ENCODE results near the gene SPATA17.

SPATA17 gene

DNA sequence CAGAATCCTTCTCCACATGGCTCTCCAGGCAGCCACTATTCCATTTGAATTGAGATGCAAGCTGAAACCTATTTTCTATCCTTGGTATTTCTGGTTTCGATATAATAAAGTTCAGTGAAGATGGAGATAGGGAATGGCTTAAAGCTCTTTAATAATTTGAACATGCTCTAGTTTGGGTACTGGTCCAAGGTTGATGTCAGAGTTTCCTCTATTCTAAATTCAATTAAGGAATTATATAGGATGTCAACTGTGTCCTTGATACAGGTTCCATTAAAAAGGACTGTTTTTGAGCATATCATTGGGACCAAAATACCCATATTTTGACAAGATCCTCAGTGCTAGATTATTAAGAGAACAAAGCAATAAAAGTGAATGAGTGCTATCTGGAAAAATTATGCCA lies 245.3 kb downstream of the SPATA17 start:
- POLR2A ChIA-PET = no interaction called here
- CTCF ChIA-PET = no interaction called here

DNA sequence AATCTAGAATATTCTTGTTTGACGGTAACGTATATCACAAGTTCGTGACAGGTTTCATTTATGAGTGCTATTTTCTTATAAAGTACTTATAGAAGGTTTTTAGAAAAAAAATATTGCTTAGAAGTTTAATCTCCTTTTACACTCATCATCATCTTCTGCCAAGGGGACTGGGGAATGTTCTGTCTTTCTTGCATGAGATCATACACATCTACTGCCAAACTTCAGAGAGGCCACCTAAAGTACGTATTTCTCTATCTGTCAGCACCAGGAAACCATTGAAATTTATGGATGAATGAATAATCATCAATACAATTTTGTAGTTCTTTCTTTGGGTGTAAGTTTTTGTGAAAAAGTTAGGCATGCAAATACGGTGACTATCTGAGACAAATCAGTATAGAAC lies 245.8 kb downstream of the SPATA17 start:
- CTCF ChIA-PET = no interaction called here
- TF ChIP-seq PRDM1 (tag by site-specific recombination; IDR thresholded peaks at IDR 0.05) (no peak), ZNF654 (tag by site-specific recombination; IDR thresholded peaks at IDR 0.05; ENCODE audit: low read depth) (no peak), ZFHX2 (tag by site-specific recombination; conservative IDR thresholded peaks at IDR 0.05) (no peak), ZNF366 (tag by site-specific recombination; conservative IDR thresholded peaks at IDR 0.05) (no peak), ZNF391 (tag by site-specific recombination; IDR thresholded peaks at IDR 0.05; ENCODE audit: borderline replicate concordance, low read depth) (no peak)
- TF ChIP-seq, protein P1, sequence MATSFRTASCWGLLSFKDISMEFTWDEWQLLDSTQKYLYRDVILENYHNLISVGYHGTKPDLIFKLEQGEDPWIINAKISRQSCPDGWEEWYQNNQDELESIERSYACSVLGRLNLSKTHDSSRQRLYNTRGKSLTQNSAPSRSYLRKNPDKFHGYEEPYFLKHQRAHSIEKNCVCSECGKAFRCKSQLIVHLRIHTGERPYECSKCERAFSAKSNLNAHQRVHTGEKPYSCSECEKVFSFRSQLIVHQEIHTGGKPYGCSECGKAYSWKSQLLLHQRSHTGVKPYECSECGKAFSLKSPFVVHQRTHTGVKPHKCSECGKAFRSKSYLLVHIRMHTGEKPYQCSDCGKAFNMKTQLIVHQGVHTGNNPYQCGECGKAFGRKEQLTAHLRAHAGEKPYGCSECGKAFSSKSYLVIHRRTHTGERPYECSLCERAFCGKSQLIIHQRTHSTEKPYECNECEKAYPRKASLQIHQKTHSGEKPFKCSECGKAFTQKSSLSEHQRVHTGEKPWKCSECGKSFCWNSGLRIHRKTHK (tag by site-specific recombination; IDR thresholded peaks at IDR 0.05) = no peak
- H3K36me3 ChIP-seq (ENCODE audit: control insufficient read depth in 2 of 2, insufficient read depth in 1 of 2, low read length in 2 of 2) = no peaks in the 10 kb centered on the region

More for the DNA sequence above, 245.3 kb downstream of the SPATA17 start:
- Histone ChIP-seq H3K27ac (ENCODE audit: extremely low read depth, low read depth, low read length) (no peak overlapping the region), H3K9me3 (ENCODE audit: control insufficient read depth, insufficient read depth, low read depth, low read length) (no peaks in the 10 kb centered on the region), H3K4me1 (ENCODE audit: control insufficient read depth, insufficient read depth, low read length) (no peaks in the 10 kb centered on the region), H3K4me3 (ENCODE audit: low read depth, low read length) (no peak overlapping the region), H3K36me3 (ENCODE audit: control insufficient read depth in 2 of 2, insufficient read depth in 1 of 2, low read length in 2 of 2) (no peaks in the 10 kb centered on the region)
- no peak for TF ChIP-seq ZNF747 (tag by site-specific recombination; IDR thresholded peaks at IDR 0.05)
- TF ChIP-seq ZNF302 (tag by site-specific recombination; IDR thresholded peaks at IDR 0.05; ENCODE audit: low read depth) = no peak
- no peak for TF ChIP-seq ZNF202 (tag by site-specific recombination; IDR thresholded peaks at IDR 0.05; ENCODE audit: borderline replicate concordance)
- no peak for TF ChIP-seq ZXDB (tag by site-specific recombination; IDR thresholded peaks at IDR 0.05)
- TF ChIP-seq ZNF776 (tag by site-specific recombination; IDR thresholded peaks at IDR 0.05; ENCODE audit: borderline replicate concordance) = no peak
- TF ChIP-seq GLI4 (tag by site-specific recombination; IDR thresholded peaks at IDR 0.05) = no peak
- no peak for TF ChIP-seq EGR2 (tag by site-specific recombination; IDR thresholded peaks at IDR 0.05; ENCODE audit: low read depth)
- no peak for TF ChIP-seq ZNF416 (tag by site-specific recombination; IDR thresholded peaks at IDR 0.05)
- TF ChIP-seq, protein P2, sequence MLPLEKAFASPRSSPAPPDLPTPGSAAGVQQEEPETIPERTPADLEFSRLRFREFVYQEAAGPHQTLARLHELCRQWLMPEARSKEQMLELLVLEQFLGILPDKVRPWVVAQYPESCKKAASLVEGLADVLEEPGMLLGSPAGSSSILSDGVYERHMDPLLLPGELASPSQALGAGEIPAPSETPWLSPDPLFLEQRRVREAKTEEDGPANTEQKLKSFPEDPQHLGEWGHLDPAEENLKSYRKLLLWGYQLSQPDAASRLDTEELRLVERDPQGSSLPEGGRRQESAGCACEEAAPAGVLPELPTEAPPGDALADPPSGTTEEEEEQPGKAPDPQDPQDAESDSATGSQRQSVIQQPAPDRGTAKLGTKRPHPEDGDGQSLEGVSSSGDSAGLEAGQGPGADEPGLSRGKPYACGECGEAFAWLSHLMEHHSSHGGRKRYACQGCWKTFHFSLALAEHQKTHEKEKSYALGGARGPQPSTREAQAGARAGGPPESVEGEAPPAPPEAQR (tag by site-specific recombination; IDR thresholded peaks at IDR 0.05) = no peak

DNA sequence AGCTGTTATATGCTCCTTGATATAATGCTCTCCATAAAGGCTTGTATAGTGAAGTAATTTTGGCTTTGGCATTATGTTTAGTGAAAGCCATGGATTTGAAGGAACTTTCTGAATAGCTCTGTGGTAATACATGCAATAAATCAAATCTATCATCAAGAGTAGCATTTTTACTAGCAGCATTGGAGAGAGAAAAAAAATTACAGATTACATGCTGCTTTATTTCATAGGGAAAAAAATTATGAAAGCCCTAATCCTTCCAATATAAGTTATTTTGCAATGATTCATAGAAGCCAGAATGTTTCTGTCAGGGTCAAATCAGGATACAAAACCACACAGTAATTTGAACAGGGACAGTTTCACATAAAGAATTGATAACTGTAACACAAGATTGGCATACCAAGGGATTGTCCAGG lies 250.0 kb downstream of the SPATA17 start:
- ChIA-PET POLR2A (no interaction called here), CTCF (no interaction called here)
- no peak overlapping the region for H3K27ac ChIP-seq (ENCODE audit: extremely low read depth, low read depth, low read length)
- no peak overlapping the region for H3K4me3 ChIP-seq (ENCODE audit: low read depth, low read length)
- H3K9me3 ChIP-seq (ENCODE audit: control insufficient read depth, insufficient read depth, low read depth, low read length) = no peaks in the 10 kb centered on the region
- no peaks in the 10 kb centered on the region for H3K36me3 ChIP-seq (ENCODE audit: control insufficient read depth in 2 of 2, insufficient read depth in 1 of 2, low read length in 2 of 2)
- no peaks in the 10 kb centered on the region for H3K4me1 ChIP-seq (ENCODE audit: control insufficient read depth, insufficient read depth, low read length)
- no peak for TF ChIP-seq ZNF670 (tag by site-specific recombination; IDR thresholded peaks at IDR 0.05; ENCODE audit: low read depth)
- TF ChIP-seq ZSCAN23 (tag by site-specific recombination; IDR thresholded peaks at IDR 0.05) = no peak
- TF ChIP-seq ZNF529 (tag by site-specific recombination; IDR thresholded peaks at IDR 0.05; ENCODE audit: insufficient replicate concordance) = no peak
- TF ChIP-seq, protein P3, sequence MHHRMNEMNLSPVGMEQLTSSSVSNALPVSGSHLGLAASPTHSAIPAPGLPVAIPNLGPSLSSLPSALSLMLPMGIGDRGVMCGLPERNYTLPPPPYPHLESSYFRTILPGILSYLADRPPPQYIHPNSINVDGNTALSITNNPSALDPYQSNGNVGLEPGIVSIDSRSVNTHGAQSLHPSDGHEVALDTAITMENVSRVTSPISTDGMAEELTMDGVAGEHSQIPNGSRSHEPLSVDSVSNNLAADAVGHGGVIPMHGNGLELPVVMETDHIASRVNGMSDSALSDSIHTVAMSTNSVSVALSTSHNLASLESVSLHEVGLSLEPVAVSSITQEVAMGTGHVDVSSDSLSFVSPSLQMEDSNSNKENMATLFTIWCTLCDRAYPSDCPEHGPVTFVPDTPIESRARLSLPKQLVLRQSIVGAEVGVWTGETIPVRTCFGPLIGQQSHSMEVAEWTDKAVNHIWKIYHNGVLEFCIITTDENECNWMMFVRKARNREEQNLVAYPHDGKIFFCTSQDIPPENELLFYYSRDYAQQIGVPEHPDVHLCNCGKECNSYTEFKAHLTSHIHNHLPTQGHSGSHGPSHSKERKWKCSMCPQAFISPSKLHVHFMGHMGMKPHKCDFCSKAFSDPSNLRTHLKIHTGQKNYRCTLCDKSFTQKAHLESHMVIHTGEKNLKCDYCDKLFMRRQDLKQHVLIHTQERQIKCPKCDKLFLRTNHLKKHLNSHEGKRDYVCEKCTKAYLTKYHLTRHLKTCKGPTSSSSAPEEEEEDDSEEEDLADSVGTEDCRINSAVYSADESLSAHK (tag by site-specific recombination; IDR thresholded peaks at IDR 0.05) = no peak
- no peak for TF ChIP-seq ZNF510 (tag by site-specific recombination; IDR thresholded peaks at IDR 0.05; ENCODE audit: insufficient replicate concordance)
- TF ChIP-seq, protein P4, sequence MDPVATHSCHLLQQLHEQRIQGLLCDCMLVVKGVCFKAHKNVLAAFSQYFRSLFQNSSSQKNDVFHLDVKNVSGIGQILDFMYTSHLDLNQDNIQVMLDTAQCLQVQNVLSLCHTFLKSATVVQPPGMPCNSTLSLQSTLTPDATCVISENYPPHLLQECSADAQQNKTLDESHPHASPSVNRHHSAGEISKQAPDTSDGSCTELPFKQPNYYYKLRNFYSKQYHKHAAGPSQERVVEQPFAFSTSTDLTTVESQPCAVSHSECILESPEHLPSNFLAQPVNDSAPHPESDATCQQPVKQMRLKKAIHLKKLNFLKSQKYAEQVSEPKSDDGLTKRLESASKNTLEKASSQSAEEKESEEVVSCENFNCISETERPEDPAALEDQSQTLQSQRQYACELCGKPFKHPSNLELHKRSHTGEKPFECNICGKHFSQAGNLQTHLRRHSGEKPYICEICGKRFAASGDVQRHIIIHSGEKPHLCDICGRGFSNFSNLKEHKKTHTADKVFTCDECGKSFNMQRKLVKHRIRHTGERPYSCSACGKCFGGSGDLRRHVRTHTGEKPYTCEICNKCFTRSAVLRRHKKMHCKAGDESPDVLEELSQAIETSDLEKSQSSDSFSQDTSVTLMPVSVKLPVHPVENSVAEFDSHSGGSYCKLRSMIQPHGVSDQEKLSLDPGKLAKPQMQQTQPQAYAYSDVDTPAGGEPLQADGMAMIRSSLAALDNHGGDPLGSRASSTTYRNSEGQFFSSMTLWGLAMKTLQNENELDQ (tag by site-specific recombination; IDR thresholded peaks at IDR 0.05; ENCODE audit: low read depth) = no peak
- TF ChIP-seq ZNF843 (tag by site-specific recombination; IDR thresholded peaks at IDR 0.05) = no peak
- TF ChIP-seq TRIM28 (IDR thresholded peaks at IDR 0.05; ENCODE audit: borderline replicate concordance, low read length) = no peak
- TF ChIP-seq OVOL3 (tag by site-specific recombination; IDR thresholded peaks at IDR 0.05) = no peak
- TF ChIP-seq KLF7 (tag by site-specific recombination; IDR thresholded peaks at IDR 0.05; ENCODE audit: borderline replicate concordance) = no peak

More for the DNA sequence above, 245.8 kb downstream of the SPATA17 start:
- no peaks in the 10 kb centered on the region for H3K9me3 ChIP-seq (ENCODE audit: control insufficient read depth, insufficient read depth, low read depth, low read length)
- H3K4me1 ChIP-seq (ENCODE audit: control insufficient read depth, insufficient read depth, low read length) = no peaks in the 10 kb centered on the region
- no peak overlapping the region for H3K27ac ChIP-seq (ENCODE audit: extremely low read depth, low read depth, low read length)
- no peak overlapping the region for H3K4me3 ChIP-seq (ENCODE audit: low read depth, low read length)
- POLR2A ChIA-PET = no interaction called here

Data from HEK293 (cell line).